Right cardiac atrium (tissue), 5 donors: ENCODE data around the gene SLC25A40. TPM values are rescaled to one million over a fixed set of nuclear protein-coding genes. Genes with fewer than 3 reads are reported as not detected.
"Not testable (repeated sequence)": the region's sequence is repeated elsewhere in the genome, so short reads cannot be mapped to it uniquely, and the experiment has no call there.

Experiments
- ATAC-seq, 2 donors: fragments of 200-7000 bp; cut with Tn5 transposase; one replicate each; pipeline versions ENCODE4 v1.8.0 to v1.9.1; 2020; ENCODE audit warnings: moderate library complexity in 2 of 2, mild to moderate bottlenecking in 1 of 2
- DNase-seq, 3 donors: peaks; one replicate each; pipeline ENCODE4 v3.0.0-alpha.2; 2020
- H3K27ac ChIP-seq: one replicate; pipeline ENCODE4 v1.5.1; 2013; ENCODE audit warnings: mild to moderate bottlenecking, low read length, control low read depth, moderate library complexity
- H3K27me3 ChIP-seq: one replicate; pipeline ENCODE4 v1.6.1; 2013; ENCODE audit not compliant: control insufficient read depth, insufficient read depth
- H3K4me1 ChIP-seq: one replicate; pipeline ENCODE4 v1.6.1; 2013; ENCODE audit warnings: low read length; ENCODE audit not compliant: control insufficient read depth, insufficient read depth
- H3K4me3 ChIP-seq: one replicate; pipeline ENCODE4 v1.5.1; 2013; ENCODE audit warnings: low read length, control low read depth
- H3K9me3 ChIP-seq: one replicate; pipeline ENCODE4 v1.6.1; 2013; ENCODE audit warnings: low read length; ENCODE audit not compliant: control insufficient read depth
- WGBS: extraction: QIAGEN DNeasy Blood & Tissue Kit; methylation state at CpG from one replicate; pipeline ENCODE4 v1.1.7; 2013; 5-methylcytosine and 5-hydroxymethylcytosine counted together
- intact Hi-C, 4 donors: fragments of 100-400 bp; cut with DNase I; formaldehyde crosslinking; loops; one replicate each; pipeline versions ENCODE4 v1.11.0 to v1.14.0; 2022 to 2023
- polyA plus RNA-seq: library from polyadenylated mRNA; stranded (reverse); fragments of 200-250 nt; gene quantifications from one replicate; pipeline ENCODE4 v1.2.3, GENCODE V29; 2013
- total RNA-seq, 4 donors: library from RNA; stranded (reverse); fragmentation: NEBNext Ultra II Directional; extraction: Animal tissue kit (Norgen Biotek cat#: 25700); gene quantifications; one replicate each; pipeline ENCODE4 v1.2.1, GENCODE V29; 2021
- donor health status: healthy with polysubstance abuse.
- donor health status: DM: no; HTN: yes; CAD: no.
- donor health status: DM: no; HTN: no; CAD: no.
- donor health status: DM: no; HTN: yes; CAD: no; lungs with severe emphysema.
- donor health status: DM: yes; HTN: yes; CAD: no.

Gene SLC25A40
- total and polyA plus RNA-seq, 5 donors: 8.6 to 28.4 (median 25.8) TPM

DNA sequence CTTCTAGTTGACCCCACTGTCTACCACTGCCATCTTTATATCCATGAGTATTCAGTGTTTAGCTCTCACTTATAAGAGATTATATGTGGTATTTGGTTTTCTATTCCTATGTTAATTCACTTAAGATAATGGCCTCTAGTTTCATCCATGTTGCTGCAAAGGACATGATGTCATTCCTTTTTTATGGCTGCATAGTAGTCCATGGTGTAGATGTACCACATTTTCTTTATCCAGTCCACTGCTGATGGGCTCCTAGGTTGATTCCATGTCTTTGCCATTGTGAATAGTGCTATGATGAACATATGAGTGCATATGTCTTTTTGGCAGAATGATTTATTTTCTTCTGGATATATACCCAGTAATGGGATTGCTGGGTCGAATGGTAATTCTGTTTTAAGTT is 47.8 kb downstream of the SLC25A40 start:
- H3K27me3 ChIP-seq, DNase-seq, H3K27ac ChIP-seq, intact Hi-C loops, ATAC-seq, H3K4me3 ChIP-seq, H3K9me3 ChIP-seq, H3K4me1 ChIP-seq: not testable (repeated sequence)
- 99% methylated on average over 1 of the region's 1 CpG for WGBS

DNA sequence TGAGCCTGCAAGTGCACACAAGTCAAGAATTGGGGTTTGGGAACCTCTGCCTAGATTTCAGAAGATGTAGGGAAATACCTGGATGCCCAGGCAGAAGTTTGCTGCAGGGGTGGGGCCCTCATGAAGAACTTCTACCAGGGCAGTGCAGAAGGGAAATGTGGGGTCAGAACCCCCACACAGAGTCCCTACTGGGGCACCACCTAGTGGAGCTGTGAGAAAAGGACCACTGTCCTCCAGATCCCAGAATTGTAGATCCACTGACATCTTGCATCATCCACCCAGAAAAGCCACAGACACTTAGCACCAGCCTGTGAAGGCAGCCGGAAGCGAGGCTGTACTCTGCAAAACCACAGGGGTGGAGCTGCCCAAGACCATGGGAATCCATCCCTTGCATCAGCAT is 50.8 kb downstream of the SLC25A40 start:
- H3K9me3 ChIP-seq, H3K27ac ChIP-seq, H3K4me3 ChIP-seq, ATAC-seq, intact Hi-C loops, DNase-seq, H3K4me1 ChIP-seq, H3K27me3 ChIP-seq: not testable (repeated sequence)
- WGBS: 88% methylated on average over 2 of the region's 2 CpGs

DNA sequence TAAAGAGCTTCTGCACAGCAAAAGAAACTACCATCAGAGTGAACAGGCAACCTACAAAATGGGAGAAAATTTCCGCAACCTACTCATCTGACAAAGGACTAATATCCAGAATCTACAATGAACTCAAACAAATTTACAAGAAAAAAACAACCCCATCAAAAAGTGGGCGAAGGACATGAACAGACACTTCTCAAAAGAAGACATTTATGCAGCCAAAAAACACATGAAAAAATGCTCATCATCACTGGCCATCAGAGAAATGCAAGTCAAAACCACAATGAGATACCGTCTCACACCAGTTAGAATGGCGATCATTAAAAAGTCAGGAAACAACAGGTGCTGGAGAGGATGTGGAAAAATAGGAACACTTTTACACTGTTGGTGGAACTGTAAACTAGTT is 54.1 kb downstream of the SLC25A40 start:
- H3K9me3 ChIP-seq, DNase-seq, H3K27ac ChIP-seq, H3K4me3 ChIP-seq, H3K4me1 ChIP-seq, intact Hi-C loops, H3K27me3 ChIP-seq, ATAC-seq: not testable (repeated sequence)
- WGBS: 97% methylated on average over 2 of the region's 4 CpGs

DNA sequence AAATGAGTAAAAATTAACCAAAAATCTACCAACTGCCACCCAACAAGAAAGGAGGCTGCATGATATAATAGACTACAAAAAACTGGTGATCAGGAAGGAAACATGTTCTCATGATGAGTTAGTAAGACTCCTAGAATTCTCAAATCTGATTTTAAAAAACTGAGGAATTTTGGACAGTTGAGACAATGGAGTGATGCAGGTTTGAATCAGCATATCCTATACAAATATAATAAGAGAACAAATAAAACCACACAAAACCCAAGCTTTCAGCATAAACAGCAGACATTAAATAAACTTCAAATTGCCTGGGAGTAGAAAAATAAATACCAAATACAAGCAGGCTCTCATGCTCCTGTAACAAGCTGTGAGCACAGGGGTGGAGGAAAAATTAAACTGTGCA is 57.8 kb downstream of the SLC25A40 start:
- DNase-seq: no peak
- H3K9me3 ChIP-seq: no peaks in the 10 kb centered on the region
- no peak overlapping the region for H3K27ac ChIP-seq
- intact Hi-C loops: no loop called here
- ATAC-seq: no peak
- no peak overlapping the region for H3K4me3 ChIP-seq
- no peaks in the 10 kb centered on the region for H3K27me3 ChIP-seq
- H3K4me1 ChIP-seq: no peaks in the 10 kb centered on the region

DNA sequence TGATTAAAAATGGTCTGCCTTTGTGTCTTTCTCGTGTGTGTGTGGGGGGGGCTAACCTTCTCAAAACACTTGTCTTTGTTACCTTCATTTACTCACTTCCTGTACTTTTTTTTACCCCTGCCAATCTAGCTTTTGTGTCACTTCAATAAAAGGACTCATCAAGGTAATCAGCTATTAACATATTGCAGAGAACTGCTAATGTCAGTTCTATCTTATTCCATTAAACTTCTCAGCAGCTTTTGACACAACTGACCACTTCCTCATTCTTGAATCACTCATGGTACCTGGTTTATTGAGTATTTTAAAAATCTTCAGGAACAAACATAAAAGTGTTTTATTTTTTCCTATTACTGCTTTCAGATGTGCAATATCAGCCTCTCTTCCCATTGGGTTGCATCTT is 59.8 kb downstream of the SLC25A40 start:
- 58% methylated on average over 1 of the region's 1 CpG for WGBS

DNA sequence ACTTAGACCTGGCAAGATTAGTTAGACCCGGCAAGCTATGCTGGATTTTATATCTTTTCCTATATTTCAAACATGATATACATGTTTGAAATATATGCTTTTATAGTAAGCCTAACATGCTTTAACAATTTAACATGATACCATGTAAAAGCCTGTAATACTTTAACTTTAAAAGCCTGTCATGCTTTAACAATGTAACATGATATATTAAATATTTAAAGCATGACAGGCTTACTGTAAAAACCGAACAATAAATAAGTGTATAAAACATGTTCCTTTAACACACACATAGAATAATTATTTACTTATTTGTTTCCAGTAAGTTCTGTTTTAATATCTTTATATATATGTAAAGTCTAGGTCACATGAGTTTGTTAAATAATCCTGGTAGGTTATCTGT is 65.4 kb downstream of the SLC25A40 start:
- no peak overlapping the region for H3K27ac ChIP-seq
- intact Hi-C loops: no loop called here
- H3K27me3 ChIP-seq: no peaks in the 10 kb centered on the region
- no peak for ATAC-seq
- WGBS: 88% methylated on average over 2 of the region's 2 CpGs
- H3K4me1 ChIP-seq: no peaks in the 10 kb centered on the region
- no peaks in the 10 kb centered on the region for H3K9me3 ChIP-seq
- no peak for DNase-seq
- H3K4me3 ChIP-seq: no peak overlapping the region

More for the DNA sequence above, 59.8 kb downstream of the SLC25A40 start:
- H3K27me3 ChIP-seq: no peaks in the 10 kb centered on the region
- no peak overlapping the region for H3K27ac ChIP-seq
- intact Hi-C loops: no loop called here
- H3K4me3 ChIP-seq: no peak overlapping the region
- no peak for ATAC-seq
- H3K9me3 ChIP-seq: no peaks in the 10 kb centered on the region
- no peaks in the 10 kb centered on the region for H3K4me1 ChIP-seq
- no peak for DNase-seq

DNA sequence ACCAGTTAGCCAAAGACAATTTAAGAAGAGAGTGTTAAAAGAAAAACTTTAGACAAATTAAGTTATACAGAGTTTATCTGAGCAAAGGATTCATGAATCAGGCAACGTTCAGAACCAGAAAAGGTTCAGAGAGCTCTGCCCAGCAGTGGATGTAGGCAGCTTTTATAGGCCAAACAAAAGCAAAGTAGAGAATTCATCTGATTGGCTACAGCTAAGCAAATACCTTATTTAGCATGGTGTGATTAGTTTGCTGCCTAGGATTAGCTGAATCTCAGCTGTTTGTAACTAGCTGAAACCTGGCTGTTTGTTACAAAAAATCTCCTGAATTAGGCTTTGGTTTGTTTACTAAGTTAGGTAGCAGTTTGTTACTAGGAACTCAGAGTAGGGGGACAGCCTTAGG is 66.0 kb downstream of the SLC25A40 start:
- WGBS: 28% methylated on average over 1 of the region's 1 CpG
- ATAC-seq (no peak), DNase-seq (no peak)
- Histone ChIP-seq H3K27me3 (no peaks in the 10 kb centered on the region), H3K27ac (no peak overlapping the region), H3K9me3 (no peaks in the 10 kb centered on the region), H3K4me1 (no peaks in the 10 kb centered on the region), H3K4me3 (no peak overlapping the region)
- intact Hi-C loops: no loop called here

DNA sequence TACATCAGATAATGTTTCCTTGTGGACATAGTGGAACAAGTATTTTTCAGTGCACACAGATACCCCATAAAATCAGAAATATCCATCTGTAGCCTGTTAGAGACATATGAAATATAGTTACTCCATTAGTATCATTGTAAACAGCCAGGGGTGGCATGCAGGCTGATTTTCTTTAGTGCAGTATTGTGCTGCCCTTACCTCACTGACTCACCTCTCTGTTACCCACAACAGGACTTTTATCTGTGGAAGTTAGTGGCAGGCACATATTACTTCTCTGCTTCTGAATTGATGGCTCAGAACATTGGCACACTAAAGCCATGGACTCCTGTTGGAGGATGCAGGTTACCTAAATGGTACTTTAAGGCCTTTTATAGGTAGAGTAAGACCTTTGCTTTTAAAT is 70.0 kb downstream of the SLC25A40 start:
- Histone ChIP-seq H3K9me3 (no peaks in the 10 kb centered on the region), H3K4me3 (no peak overlapping the region), H3K4me1 (no peaks in the 10 kb centered on the region), H3K27me3 (no peaks in the 10 kb centered on the region), H3K27ac (no peak overlapping the region)
- ATAC-seq (no peak), DNase-seq (no peak)
- intact Hi-C loops: no loop called here

DNA sequence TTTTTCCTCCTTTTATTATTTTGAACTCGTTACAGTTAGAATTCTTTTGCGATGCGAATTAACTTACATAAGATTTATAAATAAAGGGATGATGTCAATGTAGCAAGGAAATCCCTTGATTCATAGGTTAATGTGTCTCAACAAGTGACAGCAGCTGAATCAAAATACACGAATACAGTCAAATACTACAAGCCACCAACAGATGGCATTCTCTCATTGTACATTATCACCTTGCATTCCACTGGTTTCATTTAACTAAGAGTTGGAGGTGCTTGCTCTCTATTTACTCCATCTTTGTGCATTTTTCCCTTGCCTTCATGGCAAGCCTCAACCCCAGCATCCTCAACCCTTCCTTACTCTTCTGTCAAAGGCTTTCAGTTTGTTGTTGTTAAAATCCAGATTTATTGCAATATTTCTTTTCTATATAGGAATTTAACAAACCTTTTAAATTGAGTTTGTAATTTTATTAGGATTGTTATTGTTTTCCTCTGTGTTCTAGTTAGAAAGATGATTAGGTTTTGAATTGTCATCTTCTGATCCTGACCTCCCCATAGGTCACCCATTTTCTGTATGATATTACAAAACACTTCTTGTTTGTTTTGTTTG is 78.3 kb downstream of the SLC25A40 start:
- no peaks in the 10 kb centered on the region for H3K27me3 ChIP-seq
- no peak for DNase-seq
- peak; percentile 38 to 41 for ATAC-seq
- intact Hi-C loops: loop anchor here (5.0 to 10.0 kb wide), 2 partner anchors 89 to 317 kb away; no protein-coding TSS in a partner anchor
- no peak overlapping the region for H3K27ac ChIP-seq
- no peaks in the 10 kb centered on the region for H3K9me3 ChIP-seq
- H3K4me1 ChIP-seq: no peaks in the 10 kb centered on the region
- WGBS: 6% methylated on average over 4 of the region's 4 CpGs
- no peak overlapping the region for H3K4me3 ChIP-seq

DNA sequence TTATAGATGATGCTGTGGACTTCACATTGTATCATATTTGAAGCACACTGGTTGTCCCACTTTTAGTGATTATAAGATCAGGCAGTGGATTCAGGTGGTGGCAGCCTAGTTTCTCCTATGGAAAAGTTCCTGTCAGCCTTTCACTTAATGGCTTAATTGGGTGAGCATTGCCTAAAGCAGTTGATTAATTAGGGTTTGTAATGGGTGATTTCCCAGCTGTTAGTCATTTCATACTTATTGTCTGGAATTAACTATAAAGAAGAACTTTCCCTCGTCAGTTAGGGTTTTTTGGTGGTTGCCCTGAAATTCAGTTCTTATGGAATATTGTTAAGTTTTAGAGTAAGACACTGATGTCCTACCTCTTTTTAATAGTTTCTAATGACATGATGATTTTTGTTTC is 78.8 kb downstream of the SLC25A40 start:
- intact Hi-C loops: loop anchor here (5.0 to 10.0 kb wide), 2 partner anchors 90 to 317 kb away; no protein-coding TSS in a partner anchor
- Histone ChIP-seq H3K27ac (no peak overlapping the region), H3K4me3 (no peak overlapping the region), H3K4me1 (no peaks in the 10 kb centered on the region), H3K9me3 (no peaks in the 10 kb centered on the region), H3K27me3 (no peaks in the 10 kb centered on the region)
- no peak for DNase-seq
- ATAC-seq: no peak
- WGBS: 27% methylated on average over 1 of the region's 1 CpG

DNA sequence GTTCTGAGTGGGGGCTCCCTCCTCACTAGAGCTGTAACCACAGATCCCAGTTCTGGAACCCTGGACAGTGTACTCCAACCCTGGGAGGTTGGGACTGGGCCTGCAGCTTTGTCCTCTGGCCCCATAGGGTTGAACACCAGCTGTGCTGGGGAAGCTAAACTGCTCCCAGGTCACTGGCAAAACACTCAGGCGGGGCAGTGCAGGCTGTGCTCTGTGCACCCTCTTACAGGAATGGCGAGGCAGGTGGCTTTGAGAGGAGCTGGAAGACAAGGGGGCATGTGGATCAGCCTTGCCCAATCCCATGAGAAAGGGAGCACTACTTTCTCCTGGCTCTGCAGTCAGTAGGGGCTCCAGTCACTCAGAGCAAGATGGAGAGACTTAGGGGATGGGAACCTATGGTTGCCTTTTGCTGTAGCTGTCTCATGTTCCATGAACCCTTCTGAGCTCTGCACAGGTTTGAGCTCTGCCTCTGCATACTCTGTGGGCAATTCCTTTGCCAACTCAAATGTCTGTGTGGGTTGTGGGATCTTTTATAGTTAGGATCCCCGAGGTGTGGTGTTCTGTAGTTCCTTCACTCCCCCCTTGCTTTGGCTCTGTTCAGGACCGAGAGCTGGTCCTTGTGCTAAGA is 90.7 kb downstream of the SLC25A40 start:
- no peak for ATAC-seq
- no peaks in the 10 kb centered on the region for H3K4me1 ChIP-seq
- H3K27me3 ChIP-seq: no peaks in the 10 kb centered on the region
- DNase-seq: peak in 1 of 3 donors; percentile 26
- no peak overlapping the region for H3K4me3 ChIP-seq
- H3K9me3 ChIP-seq: no peaks in the 10 kb centered on the region
- intact Hi-C loops: no loop called here
- 73% methylated on average over 4 of the region's 4 CpGs for WGBS
- H3K27ac ChIP-seq: no peak overlapping the region

DNA sequence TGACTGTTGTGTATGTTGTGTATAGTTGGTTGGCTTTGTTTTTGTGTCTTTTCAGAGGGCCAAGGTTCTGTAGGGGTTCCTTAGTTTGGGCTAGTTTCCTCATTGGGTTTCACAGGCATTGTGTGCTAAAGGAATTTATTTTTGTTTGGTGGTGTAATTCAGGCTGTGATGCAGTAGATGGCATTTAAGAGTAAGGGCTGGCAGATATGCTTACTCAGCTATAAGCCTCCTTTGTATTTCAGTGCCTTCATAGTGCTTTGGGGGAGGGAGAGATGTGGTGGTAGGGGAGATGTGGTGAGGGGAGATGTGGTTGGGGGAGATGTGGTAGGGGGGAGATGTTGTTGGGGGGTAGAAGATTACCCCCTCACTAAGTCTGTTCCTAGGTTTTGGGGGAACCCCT is 91.7 kb downstream of the SLC25A40 start:
- no peak for ATAC-seq
- Histone ChIP-seq H3K27ac (no peak overlapping the region), H3K4me1 (no peaks in the 10 kb centered on the region), H3K9me3 (no peaks in the 10 kb centered on the region), H3K4me3 (no peak overlapping the region), H3K27me3 (no peaks in the 10 kb centered on the region)
- DNase-seq: no peak
- intact Hi-C loops: no loop called here
